ENCODE data around the gene CFB. TPM values are rescaled to one million over a fixed set of nuclear protein-coding genes. Genes with fewer than 3 reads are reported as not detected.
A peak's percentile ranks its signal among the peaks of the same experiment; 100 is the strongest.

CFB gene
- total RNA-seq, 1 donor from 2014 or later, result 1.4 TPM

DNA sequence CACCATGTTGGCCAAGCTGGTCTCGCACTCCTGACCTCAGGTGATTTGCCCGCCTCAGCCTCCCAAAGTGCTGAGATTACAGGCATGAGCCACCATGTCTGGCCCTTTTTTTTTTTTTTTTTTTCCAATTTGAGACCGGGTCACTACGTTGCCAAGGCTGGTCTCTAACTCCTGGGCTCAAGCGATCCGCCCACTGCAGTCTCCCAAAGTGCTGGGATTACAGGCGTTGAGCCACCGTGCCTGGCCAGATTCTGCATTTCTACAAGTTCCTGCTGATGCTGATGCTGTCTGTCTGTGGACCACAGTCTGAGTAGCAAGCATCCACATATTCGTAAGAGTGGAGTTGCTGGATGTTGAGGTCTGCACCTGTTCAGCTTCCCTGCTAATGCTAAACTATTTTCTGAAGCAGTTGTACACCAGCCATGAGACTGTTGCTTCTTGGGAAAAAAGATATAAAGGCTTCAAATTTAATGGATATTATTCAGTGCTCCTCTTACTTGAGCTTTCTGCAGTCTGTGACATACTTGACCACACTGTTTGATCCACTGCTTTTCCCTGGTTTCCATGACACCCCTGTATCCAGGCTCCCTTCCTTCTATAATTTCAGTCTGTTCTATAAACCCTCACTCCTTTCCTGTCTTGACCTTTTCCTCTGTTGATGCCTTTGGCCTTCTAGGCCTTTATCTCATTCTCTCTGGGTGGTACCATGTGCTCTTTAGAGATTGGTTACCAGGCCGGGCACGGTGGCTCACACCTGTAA lies 33.9 kb upstream of the CFB start:
- no peak overlapping the region for H2AFZ ChIP-seq (ENCODE audit: low read depth, low read length)
- Mint-ChIP-seq H3K36me3 (ENCODE audit: low read depth, unreplicated experiment) (no peaks in the 10 kb centered on the region), H3K27me3 (ENCODE audit: low read depth, unreplicated experiment) (no peaks in the 10 kb centered on the region), H3K27ac (ENCODE audit: unreplicated experiment) (peak overlapping the region; percentile 47), H3K9me3 (ENCODE audit: unreplicated experiment) (no peaks in the 10 kb centered on the region), H3K4me3 (ENCODE audit: unreplicated experiment) (peak overlapping the region; percentile 10), H3K4me1 (ENCODE audit: low read depth, unreplicated experiment) (peaks cover 1% of the 10 kb centered on the region)
- no peak overlapping the region for H3K27ac ChIP-seq (ENCODE audit: low read depth, low read length)
- no peaks in the 10 kb centered on the region for H3K36me3 ChIP-seq (ENCODE audit: insufficient read depth, low read length)
- no peak overlapping the region for H3K9ac ChIP-seq (ENCODE audit: low read length)
- H3K79me2 ChIP-seq (ENCODE audit: insufficient read depth, low read length), result no peaks in the 10 kb centered on the region
- TF ChIP-seq, protein P1, sequence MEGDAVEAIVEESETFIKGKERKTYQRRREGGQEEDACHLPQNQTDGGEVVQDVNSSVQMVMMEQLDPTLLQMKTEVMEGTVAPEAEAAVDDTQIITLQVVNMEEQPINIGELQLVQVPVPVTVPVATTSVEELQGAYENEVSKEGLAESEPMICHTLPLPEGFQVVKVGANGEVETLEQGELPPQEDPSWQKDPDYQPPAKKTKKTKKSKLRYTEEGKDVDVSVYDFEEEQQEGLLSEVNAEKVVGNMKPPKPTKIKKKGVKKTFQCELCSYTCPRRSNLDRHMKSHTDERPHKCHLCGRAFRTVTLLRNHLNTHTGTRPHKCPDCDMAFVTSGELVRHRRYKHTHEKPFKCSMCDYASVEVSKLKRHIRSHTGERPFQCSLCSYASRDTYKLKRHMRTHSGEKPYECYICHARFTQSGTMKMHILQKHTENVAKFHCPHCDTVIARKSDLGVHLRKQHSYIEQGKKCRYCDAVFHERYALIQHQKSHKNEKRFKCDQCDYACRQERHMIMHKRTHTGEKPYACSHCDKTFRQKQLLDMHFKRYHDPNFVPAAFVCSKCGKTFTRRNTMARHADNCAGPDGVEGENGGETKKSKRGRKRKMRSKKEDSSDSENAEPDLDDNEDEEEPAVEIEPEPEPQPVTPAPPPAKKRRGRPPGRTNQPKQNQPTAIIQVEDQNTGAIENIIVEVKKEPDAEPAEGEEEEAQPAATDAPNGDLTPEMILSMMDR (IDR thresholded peaks at IDR 0.05; ENCODE audit: insufficient read depth, low read depth, low read length), result no peak
- no peak for TF ChIP-seq EZH2 (IDR thresholded peaks at IDR 0.05; ENCODE audit: insufficient read depth, low read length)
- DNase-seq (ENCODE audit: low read depth) (no peak), FAIRE-seq (no peak)
- H4K20me1 ChIP-seq (ENCODE audit: insufficient read depth, low read length), result no peaks in the 10 kb centered on the region
- H3K4me1 ChIP-seq (ENCODE audit: insufficient read depth, low read length), result peaks cover 6% of the 10 kb centered on the region
- H3K27me3 ChIP-seq (ENCODE audit: insufficient read depth, low read length), result no peaks in the 10 kb centered on the region
- no peaks in the 10 kb centered on the region for H3K9me3 ChIP-seq (ENCODE audit: insufficient read depth, low read depth, low read length)
- H3K4me2 ChIP-seq (ENCODE audit: low read length), result no peak overlapping the region
- H3K4me3 ChIP-seq (ENCODE audit: insufficient read depth, low read depth, low read length), result no peak overlapping the region

DNA sequence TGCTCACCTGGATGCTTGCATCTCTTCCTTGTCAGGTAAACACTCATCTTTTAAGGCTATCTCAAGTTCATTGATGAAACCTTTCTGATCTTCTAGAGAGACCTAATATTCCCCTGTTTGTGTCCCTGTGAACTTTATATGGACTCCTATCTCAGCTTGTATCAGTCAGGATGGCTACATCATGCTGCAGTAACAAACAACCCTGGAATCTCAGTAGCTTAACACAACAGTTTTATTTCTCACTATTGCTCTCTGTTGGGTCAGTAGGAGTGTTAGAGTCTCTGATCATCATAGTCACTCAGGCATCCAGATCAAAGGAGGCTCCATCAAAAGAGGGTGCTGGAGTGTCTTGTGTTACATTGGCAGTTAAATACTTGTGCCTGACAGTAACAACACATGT lies 30.5 kb upstream of the CFB start:
- H3K4me3 Mint-ChIP-seq (ENCODE audit: unreplicated experiment), result no peak overlapping the region

More for the DNA sequence above, 30.5 kb upstream of the CFB start:
- no peak for FAIRE-seq
- Mint-ChIP-seq H3K9me3 (ENCODE audit: unreplicated experiment) (no peaks in the 10 kb centered on the region), H3K27me3 (ENCODE audit: low read depth, unreplicated experiment) (peaks cover 6% of the 10 kb centered on the region), H3K4me1 (ENCODE audit: low read depth, unreplicated experiment) (peaks cover 1% of the 10 kb centered on the region), H3K27ac (ENCODE audit: unreplicated experiment) (no peak overlapping the region), H3K36me3 (ENCODE audit: low read depth, unreplicated experiment) (no peaks in the 10 kb centered on the region)
- H3K4me2 ChIP-seq (ENCODE audit: low read length), result no peak overlapping the region
- no peak overlapping the region for H2AFZ ChIP-seq (ENCODE audit: low read depth, low read length)
- no peak overlapping the region for H3K27ac ChIP-seq (ENCODE audit: low read depth, low read length)
- no peaks in the 10 kb centered on the region for H3K36me3 ChIP-seq (ENCODE audit: insufficient read depth, low read length)
- H3K9me3 ChIP-seq (ENCODE audit: insufficient read depth, low read depth, low read length), result no peaks in the 10 kb centered on the region
- no peak overlapping the region for H3K9ac ChIP-seq (ENCODE audit: low read length)
- no peaks in the 10 kb centered on the region for H3K27me3 ChIP-seq (ENCODE audit: insufficient read depth, low read length)
- H3K4me1 ChIP-seq (ENCODE audit: insufficient read depth, low read length), result peaks cover 6% of the 10 kb centered on the region
- H3K4me3 ChIP-seq (ENCODE audit: insufficient read depth, low read depth, low read length), result no peak overlapping the region
- no peak for DNase-seq (ENCODE audit: low read depth)
- TF ChIP-seq, protein P1 (IDR thresholded peaks at IDR 0.05; ENCODE audit: insufficient read depth, low read depth, low read length), result no peak
- TF ChIP-seq EZH2 (IDR thresholded peaks at IDR 0.05; ENCODE audit: insufficient read depth, low read length), result no peak
- H3K79me2 ChIP-seq (ENCODE audit: insufficient read depth, low read length), result no peaks in the 10 kb centered on the region
- no peaks in the 10 kb centered on the region for H4K20me1 ChIP-seq (ENCODE audit: insufficient read depth, low read length)
